Activated CD4-positive, alpha-beta T cell treated with anti-CD3 and anti-CD28 coated beads, Interleukin-2, amount 50 U/mL, for 4 hours (primary cell): ENCODE measurements around the gene SHISAL1.
A peak's percentile ranks its signal among the peaks of the same experiment; 100 is the strongest.

Experiments
- DNase-seq, 2 experiments: peaks; one replicate each; pipeline ENCODE4 v3.0.0-alpha.2; 2020

SHISAL1 gene

DNA sequence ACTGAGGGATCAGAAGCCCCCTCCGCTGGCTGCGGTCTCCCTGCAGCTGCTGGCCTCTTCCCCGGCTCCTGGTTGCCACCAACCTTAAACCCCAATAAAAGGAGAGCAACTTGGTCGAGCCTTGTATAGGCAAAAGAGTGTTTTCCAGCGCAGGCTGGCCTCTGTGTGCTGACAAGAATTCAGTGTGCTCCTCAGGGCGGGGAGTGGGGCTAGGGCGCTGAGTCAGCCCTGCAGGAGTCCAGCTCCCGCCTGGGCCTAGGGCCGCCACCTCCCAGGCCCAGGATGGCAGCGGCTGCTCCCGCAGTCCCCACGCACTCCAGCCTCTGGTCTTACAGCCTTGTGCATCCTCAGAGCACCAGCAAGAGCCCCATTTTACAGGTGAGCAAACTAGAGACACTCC is at the start of gene SHISAL1:
TSS of gene SHISAL1 (minus strand) at position 186 of the 400 bp plus-strand sequence. CDS start 12,006 bp downstream, outside the sequence.
- no peak for DNase-seq

DNA sequence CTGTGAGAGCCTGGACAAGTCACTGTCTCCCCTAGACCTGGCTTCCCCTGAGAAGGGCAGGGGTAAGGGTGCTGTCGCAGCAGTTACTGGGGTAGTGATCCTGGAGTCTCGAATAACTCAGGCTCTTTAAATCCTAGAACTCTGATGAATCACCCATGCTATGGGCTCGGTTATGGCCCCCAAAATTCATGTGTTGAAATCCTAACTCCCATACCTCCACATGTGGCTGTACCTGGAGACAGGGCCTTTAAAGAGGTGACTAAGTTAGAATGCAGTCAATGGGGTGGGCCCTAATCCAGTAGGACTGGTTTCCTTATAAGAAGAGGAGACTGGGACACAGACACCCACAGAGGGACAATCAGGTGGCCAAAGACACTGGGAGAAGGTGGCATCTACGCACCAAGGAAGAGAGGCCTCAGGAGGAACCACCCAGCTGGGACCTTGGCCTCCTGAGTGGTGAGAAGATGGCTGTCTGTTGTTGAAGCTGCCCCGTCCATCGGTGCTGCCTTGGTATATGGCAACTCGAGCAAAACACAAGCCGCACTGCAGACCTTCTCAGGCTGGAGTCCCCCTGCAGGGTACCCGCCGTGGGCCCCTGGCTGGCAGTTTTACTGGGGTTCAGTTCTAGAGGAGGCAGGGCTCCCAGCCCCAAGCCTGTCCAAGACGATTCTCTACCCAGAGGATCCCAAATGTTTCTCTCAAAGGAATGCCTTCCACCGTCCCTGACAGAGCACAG is 48.8 kb upstream of the SHISAL1 start:
- DNase-seq, result no peak

DNA sequence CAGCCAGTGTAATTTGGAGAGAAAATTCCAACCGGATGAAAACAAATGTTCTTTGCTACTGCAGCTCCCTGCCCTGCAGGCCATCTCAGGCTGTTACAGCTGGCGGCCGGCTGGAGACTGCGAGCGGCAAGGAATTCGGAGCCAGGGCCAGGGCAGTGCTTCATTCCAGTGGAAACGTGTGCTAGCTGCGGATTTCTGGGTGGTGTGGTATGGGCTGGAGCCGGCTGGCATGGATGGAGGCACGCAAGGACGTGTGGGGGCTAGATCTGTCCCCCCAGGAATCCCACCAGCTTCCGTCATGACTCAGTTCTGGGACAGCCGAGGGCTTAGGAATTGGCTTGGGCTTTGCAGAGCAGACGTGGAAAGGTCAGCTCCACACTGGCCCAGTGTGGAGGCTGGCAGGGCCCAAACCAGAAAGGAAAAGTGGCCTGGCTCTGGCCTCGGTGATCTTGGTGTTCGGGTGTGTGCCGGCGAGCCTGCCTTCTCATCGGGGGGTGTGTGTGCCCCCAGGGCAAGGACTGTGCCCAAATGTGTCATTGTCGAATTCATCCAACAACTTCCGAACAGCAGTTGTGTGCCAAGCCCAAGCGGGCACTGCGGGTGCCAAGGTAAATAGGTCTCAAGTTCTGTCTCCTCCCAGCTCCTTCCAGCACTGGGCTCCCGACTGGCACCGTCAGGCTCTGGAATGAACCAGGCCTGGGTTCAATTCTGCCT is 48.1 kb upstream of the SHISAL1 start:
- no peak for DNase-seq

DNA sequence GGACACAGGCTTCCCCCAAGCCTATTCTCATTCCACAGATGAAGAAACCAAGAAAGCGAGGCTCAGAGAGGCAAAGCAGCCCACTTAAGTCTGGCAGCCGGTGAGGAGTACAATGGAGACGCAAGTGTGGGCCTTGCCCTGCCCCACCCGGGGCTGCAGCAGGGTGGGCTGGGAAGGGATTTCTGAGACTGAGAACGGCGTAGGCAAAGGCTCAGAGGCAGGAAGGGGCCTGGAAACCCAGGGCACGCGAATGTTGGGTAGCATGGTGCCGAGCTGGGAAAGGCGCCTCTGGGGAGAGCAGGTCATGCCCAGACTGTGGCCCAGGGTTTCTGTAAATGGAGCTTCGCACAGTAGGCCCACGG is 47.5 kb upstream of the SHISAL1 start:
- no peak for DNase-seq

DNA sequence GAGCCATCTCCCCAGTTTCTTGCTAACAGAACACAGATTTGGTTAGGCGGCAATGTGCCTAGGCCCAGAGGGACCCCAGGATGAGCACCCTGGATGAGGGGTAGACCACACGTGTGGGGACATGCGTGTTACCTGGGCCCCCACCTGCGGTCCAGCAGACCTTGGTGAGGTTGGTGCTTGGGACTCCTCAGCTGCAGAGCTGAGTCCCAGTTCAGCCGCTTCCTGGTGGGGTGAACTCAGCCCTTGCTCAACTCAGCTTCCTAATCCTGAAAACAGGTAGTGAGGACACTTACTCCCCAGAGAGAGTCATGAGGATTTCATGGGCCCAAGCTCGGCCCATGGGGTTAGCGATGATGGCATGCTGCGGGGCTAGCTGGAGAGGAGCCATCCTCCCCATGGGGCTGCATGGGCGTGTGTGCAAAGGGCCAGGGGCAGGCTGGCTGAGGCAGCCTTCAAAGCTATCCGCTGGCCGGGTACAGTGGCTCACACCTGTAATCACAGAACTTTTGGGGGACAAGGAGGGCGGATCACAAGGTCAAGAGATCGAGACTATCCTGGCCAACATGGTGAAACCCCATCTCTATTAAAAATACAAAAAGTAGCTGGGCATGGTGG is 46.9 kb upstream of the SHISAL1 start:
- no peak for DNase-seq

DNA sequence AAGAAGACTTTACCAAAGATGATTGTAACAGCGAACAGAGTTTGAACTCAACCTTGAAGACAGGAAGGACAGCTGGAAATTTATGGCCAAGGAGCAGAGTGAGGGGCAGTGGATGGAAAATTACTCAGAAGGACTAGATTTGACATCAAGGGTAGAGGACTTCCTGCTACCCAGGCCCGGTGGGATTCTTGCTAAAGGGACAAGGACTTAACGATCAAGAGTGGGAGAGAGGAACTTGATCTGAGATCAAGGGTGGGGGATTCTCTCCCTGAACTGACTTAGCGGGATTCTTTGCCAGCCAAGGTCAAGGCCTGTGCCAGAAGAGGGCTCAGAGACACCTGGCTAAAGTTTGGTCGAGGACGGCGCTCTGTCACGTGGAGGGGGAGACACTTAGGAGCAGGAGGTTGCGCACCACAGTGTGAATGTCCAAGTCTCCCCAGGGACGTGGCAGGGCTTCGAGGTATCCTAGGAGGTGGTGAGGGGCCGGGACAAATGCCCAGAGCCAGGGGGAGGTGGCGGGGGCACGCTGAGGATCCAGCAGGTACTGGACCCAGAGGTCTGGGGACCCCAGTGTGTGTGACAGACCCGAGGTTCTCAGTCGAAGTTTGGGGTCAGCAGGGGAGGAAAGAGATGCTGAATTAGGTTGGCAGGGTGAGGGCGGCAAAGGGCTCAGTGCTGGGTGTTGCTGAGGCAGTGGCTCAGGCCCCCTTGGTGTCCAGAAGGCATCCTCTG is 46.1 kb upstream of the SHISAL1 start:
- DNase-seq, result no peak

DNA sequence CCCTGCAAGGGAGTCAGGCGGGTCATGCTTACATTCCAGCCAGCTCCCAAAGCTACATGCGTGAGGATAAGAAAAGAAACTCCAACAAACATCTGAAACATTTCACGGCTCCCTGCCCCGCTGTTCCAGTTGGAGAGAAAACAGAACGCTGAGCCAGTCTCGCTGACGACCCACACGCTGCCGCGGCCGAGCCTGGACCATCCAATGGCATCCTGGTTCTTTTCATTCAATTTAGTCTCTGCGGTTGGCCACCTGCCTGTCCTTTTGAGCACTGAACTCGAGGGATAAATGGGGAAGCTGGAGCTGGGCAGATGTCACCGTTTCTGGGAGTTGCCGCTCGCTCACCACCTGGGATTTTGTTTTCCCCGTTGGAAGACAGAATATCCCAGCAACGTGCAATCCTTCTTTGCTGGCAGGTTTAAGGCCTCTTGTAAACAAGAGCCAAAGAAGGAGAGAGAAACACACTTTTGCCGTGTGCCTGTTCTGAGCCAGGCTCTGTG is 45.3 kb upstream of the SHISAL1 start:
- no peak for DNase-seq

DNA sequence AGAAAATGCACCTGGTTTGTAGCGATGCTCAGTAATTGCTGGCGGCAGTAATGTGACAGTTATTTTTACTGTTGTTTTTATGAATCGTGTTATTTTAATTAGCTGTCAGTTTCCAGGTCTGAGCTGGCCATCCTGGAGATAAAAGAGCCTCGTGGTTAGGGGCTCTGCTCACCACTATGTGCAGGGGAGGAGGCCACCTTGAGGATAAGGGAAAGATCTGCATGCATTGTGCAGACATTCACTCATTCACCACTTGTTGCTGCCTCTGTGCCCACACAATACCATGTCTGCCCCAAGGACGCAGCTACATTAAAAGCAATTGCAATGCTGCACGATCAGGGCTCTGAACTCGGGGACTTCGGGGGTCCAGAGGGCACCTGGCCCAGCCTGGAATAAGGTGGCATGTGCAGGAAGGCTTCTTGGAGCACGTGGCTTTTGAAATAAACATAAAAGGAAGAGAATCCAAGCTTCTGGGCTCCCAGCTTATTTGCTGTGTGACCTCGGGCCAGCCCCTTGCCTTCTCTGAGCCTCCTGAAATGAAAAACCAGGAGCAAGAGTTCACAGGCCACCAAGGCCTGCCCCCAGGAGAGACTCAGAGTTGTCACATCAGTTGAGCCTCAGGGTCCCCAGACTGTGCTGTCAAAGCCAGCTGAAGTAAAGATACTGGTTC is 44.7 kb upstream of the SHISAL1 start:
- DNase-seq, result no peak

DNA sequence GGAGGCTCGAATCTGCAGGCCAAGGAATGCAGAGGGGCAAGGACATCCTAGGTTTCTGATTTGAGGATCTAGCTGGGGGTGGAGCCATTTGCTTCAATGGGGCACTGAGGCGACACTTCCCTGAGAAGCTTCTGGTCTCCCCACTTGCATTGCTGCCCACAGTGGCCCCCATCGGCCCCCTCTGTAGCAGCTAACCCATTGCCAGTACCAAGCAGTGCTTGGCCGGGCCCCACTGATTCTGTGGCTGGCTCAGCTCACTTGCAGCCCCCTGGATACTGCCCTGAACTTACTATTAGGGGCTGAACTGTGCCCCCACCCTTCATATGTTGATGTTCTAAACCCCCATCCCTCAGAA is 42.9 kb upstream of the SHISAL1 start:
- DNase-seq, result no peak

DNA sequence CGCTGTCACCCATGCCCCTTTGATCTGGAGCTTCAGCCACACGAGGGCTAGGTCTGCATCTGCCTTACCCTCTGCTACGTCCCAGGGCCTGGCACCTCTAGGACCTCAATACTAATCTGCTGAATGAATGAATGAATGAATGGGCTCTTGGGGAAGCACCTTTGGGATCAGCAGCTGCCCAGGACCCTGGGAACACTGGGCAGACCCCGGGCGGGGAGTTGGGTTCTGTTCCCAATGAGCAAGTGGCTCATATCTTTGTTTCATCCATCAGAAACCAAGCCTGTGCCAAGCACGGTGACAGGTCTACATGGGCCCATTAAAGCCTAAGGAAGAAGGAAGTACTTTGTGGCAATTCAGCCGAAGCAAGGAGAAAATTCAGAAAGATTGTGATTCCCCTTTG is 41.5 kb upstream of the SHISAL1 start:
- DNase-seq, result no peak

DNA sequence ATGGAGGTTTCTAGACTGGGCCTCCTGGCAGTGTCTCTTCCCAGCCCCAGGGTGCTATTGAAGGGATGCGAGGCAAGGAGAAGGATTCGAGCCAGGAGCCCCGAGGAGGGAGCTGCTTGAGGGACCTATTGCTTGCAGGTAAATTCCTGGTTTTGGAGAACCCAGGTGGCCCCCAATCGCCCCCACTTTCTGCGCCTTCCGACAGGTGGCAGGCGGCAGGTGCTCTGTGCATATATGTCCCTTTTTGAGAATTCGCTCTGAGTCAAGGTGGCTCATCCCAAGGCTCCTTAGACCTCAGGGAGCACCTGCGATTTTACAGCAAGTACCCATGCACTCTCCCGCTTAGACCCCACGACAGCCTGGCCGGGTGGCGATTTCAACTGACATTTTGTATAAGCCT is 40.3 kb upstream of the SHISAL1 start:
- DNase-seq, result no peak

DNA sequence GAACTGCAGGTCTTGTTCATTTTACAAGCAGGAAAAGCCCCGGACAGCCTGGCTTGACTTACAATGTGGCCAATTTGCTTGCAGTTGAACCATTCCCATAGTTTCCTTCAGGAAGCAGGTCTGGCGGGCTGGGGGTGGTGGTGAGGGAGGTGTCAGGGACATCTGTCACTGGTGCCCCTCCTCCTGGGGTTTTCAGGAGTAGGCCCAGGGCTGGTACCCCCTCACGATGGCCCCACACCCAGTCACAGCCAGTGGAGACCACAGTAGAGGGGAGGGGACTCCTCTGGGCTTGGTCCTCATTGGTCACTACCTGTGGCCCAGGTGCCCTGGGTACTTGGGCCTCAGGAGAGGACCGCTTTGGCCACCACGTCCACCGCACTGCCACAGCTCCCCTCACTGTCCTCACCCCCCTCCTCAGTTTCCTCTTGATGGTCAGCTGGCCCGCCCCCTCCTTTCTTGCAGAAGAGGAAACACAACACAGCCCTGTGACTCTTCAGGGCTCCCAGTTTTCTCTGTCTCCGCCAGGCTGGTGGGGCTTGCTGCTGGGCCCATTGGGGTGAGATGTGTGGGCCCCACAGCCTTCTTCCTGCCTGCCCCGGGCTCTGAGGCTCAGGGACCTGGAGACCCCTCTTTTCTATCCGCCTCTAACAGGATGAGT is 39.8 kb upstream of the SHISAL1 start:
- no peak for DNase-seq

DNA sequence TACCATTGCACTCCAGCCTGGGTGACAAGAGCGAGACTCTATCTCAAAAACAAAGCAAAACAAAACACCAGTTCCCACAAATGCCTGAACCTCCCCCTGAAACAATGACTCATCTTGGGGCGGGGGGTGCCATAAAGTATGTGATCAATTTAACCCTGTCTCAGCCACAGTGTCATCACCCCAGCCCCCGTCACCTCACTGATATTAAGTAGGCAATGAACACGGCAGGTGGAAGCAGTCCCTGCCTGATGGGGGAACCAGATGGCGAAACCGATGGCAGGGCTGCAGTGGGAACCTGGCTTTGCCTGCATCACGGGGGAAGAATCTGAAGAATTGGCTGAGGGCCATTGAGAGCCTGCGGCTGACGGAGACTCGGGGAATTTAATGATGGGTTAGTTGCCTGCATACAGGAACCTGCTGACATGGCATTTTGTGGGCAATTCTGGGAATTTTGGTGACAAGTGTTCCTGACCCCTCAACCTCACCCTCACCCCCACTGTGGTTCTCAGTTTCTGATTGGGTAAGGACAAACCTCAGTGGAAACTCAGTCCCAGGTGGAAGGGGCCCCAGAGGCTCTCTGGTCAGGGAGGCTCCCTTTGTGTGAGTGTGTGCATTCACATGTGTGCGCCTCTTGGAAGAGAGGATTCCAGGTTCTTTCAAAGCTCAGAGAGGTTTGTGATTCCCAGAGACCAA is 39.1 kb upstream of the SHISAL1 start:
- peak in 1 of 2 experiments; percentile 6 for DNase-seq

DNA sequence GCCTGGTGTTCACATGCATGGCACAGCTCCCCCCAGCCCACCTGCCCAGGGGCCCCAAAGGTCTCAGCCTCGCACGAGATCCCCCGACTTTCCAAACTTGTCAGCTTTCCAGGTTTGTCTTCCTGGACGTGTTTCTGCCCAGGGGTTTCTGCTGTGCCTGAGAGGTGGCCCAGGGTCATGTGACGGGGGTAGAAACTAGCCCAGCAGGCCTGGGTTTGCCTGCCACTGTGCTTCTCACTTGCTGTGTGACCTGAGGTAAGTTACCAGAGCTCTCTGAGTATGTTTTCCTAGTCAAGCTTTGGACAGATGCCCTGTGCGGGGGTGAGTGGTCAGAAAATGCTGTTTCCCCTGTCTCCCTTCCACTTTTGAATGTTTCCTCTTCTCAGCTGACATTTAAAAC is 38.3 kb upstream of the SHISAL1 start:
- no peak for DNase-seq

DNA sequence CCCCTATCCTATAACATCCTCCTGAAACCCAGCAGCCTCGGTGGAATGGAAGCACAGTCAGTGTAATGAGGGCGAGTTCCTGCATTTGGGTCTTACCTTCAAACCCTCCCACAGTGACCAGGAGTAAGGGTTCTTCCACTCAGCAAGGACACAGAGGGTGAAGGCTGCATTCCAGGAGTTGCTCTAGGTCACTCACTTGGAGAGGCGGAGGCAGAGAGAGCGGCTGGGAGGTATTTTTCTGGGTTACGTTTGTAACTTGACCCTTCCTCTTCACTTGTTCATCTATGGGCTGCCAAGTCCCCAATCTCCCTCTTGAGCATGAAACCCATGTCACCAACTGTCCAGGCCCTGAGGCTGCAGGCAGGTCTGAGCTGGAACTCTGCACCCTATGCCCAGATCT is 36.8 kb upstream of the SHISAL1 start:
- no peak for DNase-seq

DNA sequence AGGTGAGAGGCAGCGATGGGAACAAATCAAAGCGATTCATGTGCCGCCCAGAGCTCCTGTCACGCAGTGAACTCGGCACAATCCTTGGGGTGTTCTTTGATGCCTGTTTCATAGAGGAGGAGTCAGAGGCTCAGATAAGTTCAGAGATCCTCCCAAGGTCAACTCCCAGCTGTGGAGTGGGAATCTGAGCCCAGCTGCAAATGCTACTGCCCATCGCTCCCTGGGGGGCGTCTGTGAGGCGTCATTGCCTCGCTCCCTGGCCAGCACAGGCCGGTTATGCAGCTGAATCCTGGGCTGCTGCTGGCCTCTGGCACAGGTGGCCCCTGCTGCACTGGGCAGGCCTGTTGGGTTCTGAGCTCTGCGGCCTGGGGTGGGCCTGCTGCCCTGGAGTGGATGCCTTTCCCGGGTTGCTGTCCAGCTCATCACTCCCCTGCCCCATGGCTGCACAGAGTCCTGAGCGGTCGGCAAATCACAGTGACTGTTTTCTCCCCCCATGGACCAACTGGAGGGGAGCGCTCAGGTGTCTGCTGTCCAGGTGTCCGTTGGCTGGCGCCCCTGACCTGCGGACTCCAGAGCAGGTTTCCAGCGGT is 36.3 kb upstream of the SHISAL1 start:
- no peak for DNase-seq

DNA sequence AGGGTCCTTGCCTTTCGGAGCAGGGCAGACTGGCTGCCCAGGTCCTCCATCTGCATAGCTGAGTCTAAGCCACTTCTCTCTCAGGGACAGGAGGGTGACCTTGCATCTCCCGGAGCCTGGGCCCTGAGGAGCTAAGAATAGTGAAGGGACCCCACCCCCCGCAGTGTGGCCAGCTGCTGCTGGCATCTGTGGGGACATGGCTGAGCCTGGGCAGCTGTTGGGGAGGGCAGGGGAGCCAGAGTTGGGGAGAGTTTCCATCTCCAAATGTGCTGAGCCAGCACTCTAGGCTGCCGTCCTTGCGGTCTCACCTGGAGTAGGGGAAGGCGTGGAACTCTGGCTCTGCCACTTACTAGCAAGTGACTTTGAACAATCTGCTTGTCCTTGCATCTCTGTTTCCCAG is 34.8 kb upstream of the SHISAL1 start:
- no peak for DNase-seq

DNA sequence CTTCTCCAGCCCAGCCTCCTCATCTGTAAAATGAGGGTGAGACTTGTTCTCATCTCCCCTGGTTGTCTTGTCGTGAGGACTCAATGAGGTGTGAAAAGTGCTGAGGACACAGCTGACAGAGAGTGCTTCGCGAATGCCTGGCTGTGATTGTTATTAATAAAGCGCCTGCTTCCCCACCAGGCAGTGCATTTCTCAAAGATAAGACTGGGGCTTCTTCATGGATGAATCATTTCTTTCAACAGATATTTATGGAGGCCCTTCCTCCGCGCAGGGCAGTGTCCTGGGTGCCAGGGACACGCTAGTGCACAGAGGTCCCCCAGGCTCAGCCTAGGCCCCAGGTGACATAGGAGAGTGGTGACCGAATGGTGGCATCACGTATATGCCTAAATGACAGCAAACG is 34.3 kb upstream of the SHISAL1 start:
- no peak for DNase-seq

DNA sequence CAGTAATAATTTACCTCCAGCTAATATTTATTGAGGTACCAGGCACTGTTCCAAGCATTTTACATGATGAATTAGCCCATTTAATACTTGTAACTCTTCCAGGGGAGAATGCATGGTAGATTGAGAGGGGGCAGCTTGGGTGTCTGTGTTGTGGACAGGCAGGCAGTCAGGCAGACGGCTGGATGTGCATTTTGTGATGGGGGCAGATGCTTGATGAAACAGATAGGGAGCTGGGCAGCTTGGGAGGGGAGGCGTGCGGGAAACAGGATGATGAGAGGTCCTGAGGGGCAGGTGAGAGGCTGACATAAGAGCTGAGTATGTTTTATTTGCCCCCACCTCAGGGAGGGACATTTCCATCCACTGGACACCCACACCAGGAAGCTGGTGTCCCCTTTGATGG is 33.1 kb upstream of the SHISAL1 start:
- no peak for DNase-seq

DNA sequence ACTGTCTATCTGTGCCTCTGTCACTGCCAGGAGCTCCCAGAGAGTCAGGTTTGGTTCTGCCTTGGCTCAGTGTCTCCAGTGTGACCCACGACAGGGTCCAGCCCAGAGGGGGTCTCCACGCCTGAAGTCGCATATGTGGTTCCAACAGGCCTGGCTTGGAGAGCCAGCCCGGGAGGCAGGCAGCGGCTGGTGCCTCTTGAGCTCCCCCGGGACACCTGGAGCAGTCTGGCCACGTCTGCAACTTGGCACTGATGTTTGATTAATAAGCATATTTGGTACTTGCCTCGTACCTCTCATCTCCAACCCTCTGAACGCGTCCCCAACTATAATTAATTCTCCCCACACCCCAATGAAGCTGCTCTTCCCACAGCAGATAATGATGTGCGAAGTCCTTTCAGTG is 31.7 kb upstream of the SHISAL1 start:
- no peak for DNase-seq

DNA sequence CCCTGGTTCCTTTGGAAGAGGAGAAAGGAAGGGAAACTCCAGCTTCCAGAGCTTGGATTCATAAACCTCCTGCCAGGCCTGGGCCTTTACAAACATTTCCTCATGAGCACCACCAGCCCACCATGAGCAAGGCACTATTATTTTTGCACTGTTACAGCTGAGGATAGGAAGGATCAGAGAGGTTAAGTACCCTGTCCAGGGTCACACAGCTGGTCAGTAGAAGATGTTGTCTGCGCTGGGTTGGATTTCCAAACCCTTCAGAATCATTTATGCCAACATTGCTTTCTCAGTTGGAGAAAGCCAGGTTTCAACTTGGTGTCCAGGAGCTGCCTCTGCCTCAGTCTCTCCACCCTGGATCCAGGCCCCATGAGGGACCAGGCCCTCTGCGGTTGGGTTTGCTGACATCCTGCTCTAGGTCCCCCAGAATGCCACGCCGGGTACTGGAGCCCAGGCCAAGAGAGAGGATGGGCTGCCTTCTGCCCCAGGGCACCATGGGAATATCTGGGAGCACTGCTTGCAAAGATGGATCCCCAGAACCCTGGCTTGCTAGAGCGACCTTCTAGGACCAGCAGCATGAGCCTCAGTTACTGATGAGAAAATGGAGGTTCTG is 29.7 kb upstream of the SHISAL1 start:
- DNase-seq, result no peak
